SK-N-SH (cell line): ENCODE data around the gene ARMH3. TPM values are rescaled to one million over a fixed set of nuclear protein-coding genes. Genes with fewer than 3 reads are reported as not detected.

Experiments used
- CTCF ChIA-PET: fragments of 300-600, 350-600 bp; formaldehyde crosslinking; extraction: SDS; loops from one replicate; lab custom pipeline; 2021; lab: Yijun Ruan, JAX
- POLR2A ChIA-PET: fragments of 350-600 bp; sonication (Branson Sonifier 250); formaldehyde crosslinking; extraction: SDS; loops from one replicate; lab custom pipeline; 2020; ENCODE audit warnings: antibody characterized with exemption, inconsistent platforms; lab: Yijun Ruan, JAX
- DNase-seq: peaks from one replicate; pipeline ENCODE4 v3.0.0; 2012
- H2AFZ ChIP-seq: fragments of 200-600 bp; sonication (generic); 2 replicates; pipeline ENCODE4 v1.8.1; 2016; ENCODE audit warnings: antibody characterized with exemption, mild to moderate bottlenecking, low read depth
- H3F3A ChIP-seq: fragments of 200-600 bp; sonication (generic); replicated peaks from 2 replicates; pipeline ENCODE3; 2016; ENCODE audit warnings: antibody characterized with exemption, mild to moderate bottlenecking; ENCODE audit not compliant: insufficient read depth
- H3K27ac ChIP-seq, 2 experiments: fragments of 200-500 bp in 1 of 2; fragments of 200-600 bp in 1 of 2; sonication (Bioruptor generic) in 1 of 2; sonication (generic), shearing (Covaris generic) in 1 of 2; 2 replicates each; pipeline versions ENCODE4 v1.5.1 to v1.6.1; 2014 to 2016; ENCODE audit warnings: low read depth in 2 of 2, inconsistent platforms in 1 of 2, low read length in 1 of 2, mild to moderate bottlenecking in 1 of 2, mixed read lengths in 1 of 2
- H3K27me3 ChIP-seq: fragments of 200-600 bp; sonication (generic), shearing (Covaris generic); 2 replicates; pipeline ENCODE4 v1.6.1; 2016; ENCODE audit warnings: mixed run types; ENCODE audit not compliant: insufficient read depth
- H3K36me3 ChIP-seq, 2 experiments: fragments of 200-500 bp in 1 of 2; fragments of 200-600 bp in 1 of 2; sonication (Bioruptor generic) in 1 of 2; sonication (generic) in 1 of 2; replicated peaks in 1 of 2; 2 replicates each; pipeline versions ENCODE3 to v1.5.1; 2014 to 2016; ENCODE audit warnings: low read length in 1 of 2, mild to moderate bottlenecking in 1 of 2; ENCODE audit not compliant: insufficient read depth in 2 of 2, control insufficient read depth in 1 of 2
- H3K4me1 ChIP-seq, 2 experiments: fragments of 200-500 bp in 1 of 2; fragments of 200-600 bp in 1 of 2; sonication (Bioruptor generic) in 1 of 2; sonication (generic), shearing (Covaris generic) in 1 of 2; 2 replicates each; pipeline versions ENCODE4 v1.5.1 to v1.6.1; 2014 to 2016; ENCODE audit warnings: low read depth in 1 of 2, low read length in 1 of 2, mixed run types in 1 of 2; ENCODE audit not compliant: insufficient read depth in 2 of 2, control insufficient read depth in 1 of 2
- H3K4me2 ChIP-seq: fragments of 200-600 bp; sonication (generic), shearing (Covaris generic); 2 replicates; pipeline ENCODE4 v1.6.1; 2017; ENCODE audit warnings: mixed run types
- H3K4me3 ChIP-seq, 2 experiments: fragments of 200-500 bp in 1 of 2; fragments of 200-600 bp in 1 of 2; sonication (Bioruptor generic) in 1 of 2; sonication (generic), shearing (Covaris generic) in 1 of 2; 2 replicates each; pipeline versions ENCODE4 v1.5.1 to v1.8.1; 2014 to 2016; ENCODE audit warnings: low read depth in 2 of 2, inconsistent platforms in 1 of 2, low read length in 1 of 2, mild to moderate bottlenecking in 1 of 2, mixed read lengths in 1 of 2, moderate library complexity in 1 of 2
- H3K79me2 ChIP-seq: fragments of 200-600 bp; sonication (generic); 2 replicates; pipeline ENCODE4 v1.8.1; 2017; ENCODE audit warnings: mild to moderate bottlenecking; ENCODE audit not compliant: insufficient read depth
- H3K9ac ChIP-seq: fragments of 200-600 bp; sonication (generic); 2 replicates; pipeline ENCODE4 v1.6.1; 2017; ENCODE audit warnings: mixed run types
- H3K9me2 ChIP-seq: fragments of 200-600 bp; sonication (generic); 2 replicates; pipeline ENCODE4 v1.6.1; 2017; ENCODE audit warnings: mixed run types
- H3K9me3 ChIP-seq: fragments of 200-600 bp; sonication (generic); 2 replicates; pipeline ENCODE4 v1.6.1; 2017; ENCODE audit warnings: mixed run types, mild to moderate bottlenecking, moderate library complexity
- H4K20me1 ChIP-seq: fragments of 200-600 bp; sonication (generic); 2 replicates; pipeline ENCODE4 v1.6.1; 2017; ENCODE audit warnings: mild to moderate bottlenecking, mixed run types; ENCODE audit not compliant: insufficient read depth
- CHD2 ChIP-seq: fragments of 150-350 bp; IDR thresholded peaks from 2 replicates; pipeline ENCODE4 v1.6.1; 2018; ENCODE audit warnings: low read length; ENCODE audit not compliant: partially characterized antibody
- ELF1 ChIP-seq: IDR thresholded peaks from 2 replicates; pipeline ENCODE4 v1.4.0; 2012
- EZH2phosphoT487 ChIP-seq: fragments of 200-600 bp; sonication (generic); IDR thresholded peaks from 2 replicates; pipeline ENCODE4 v1.6.1; 2017; ENCODE audit warnings: low read depth, mixed run types, mild to moderate bottlenecking, antibody characterized with exemption, moderate library complexity, borderline replicate concordance
- FOSL2 ChIP-seq: IDR thresholded peaks from 2 replicates; pipeline ENCODE4 v1.4.0; 2012; ENCODE audit warnings: low read depth, mild to moderate bottlenecking, moderate library complexity, borderline replicate concordance
- FOXJ3 ChIP-seq: sonication (generic); formaldehyde crosslinking; IDR thresholded peaks from 2 replicates; pipeline ENCODE4 v1.5.1; 2020; ENCODE audit warnings: mild to moderate bottlenecking, missing genetic modification reagents
- FOXM1 ChIP-seq: IDR thresholded peaks from 2 replicates; pipeline ENCODE4 v1.4.0; 2012; ENCODE audit warnings: low read depth, mild to moderate bottlenecking
- JUND ChIP-seq: IDR thresholded peaks from 2 replicates; pipeline ENCODE4 v1.4.0; 2012
- MAX ChIP-seq: IDR thresholded peaks from 2 replicates; pipeline ENCODE4 v1.4.0; 2012; ENCODE audit warnings: low read depth
- MXI1 ChIP-seq: IDR thresholded peaks from 2 replicates; pipeline ENCODE4 v1.6.1; 2012; ENCODE audit warnings: mild to moderate bottlenecking, low read depth, low read length, improper control_type of control experiment
- NFIC ChIP-seq: IDR thresholded peaks from 2 replicates; pipeline ENCODE4 v1.4.0; 2012; ENCODE audit warnings: borderline replicate concordance
- NRF1 ChIP-seq: IDR thresholded peaks from 2 replicates; pipeline ENCODE4 v1.6.1; 2012; ENCODE audit warnings: low read depth, mild to moderate bottlenecking, low read length
- POLR2AphosphoS5 ChIP-seq: IDR thresholded peaks from 2 replicates; pipeline ENCODE4 v1.6.1; 2012; ENCODE audit warnings: low read depth, low read length
- RAD21 ChIP-seq: IDR thresholded peaks from 2 replicates; pipeline ENCODE4 v1.6.1; 2012; ENCODE audit warnings: mild to moderate bottlenecking, low read length
- RCOR1 ChIP-seq: fragments of 150-350 bp; IDR thresholded peaks from 2 replicates; pipeline ENCODE4 v1.6.1; 2017; ENCODE audit warnings: antibody characterized with exemption, low read length
- REST ChIP-seq: IDR thresholded peaks from 2 replicates; pipeline ENCODE4 v1.6.1; 2012; ENCODE audit warnings: mild to moderate bottlenecking, low read depth, low read length, moderate library complexity
- TAF1 ChIP-seq: IDR thresholded peaks from 2 replicates; pipeline ENCODE4 v1.6.1; 2012; ENCODE audit warnings: low read depth, mild to moderate bottlenecking, low read length, moderate library complexity, borderline replicate concordance
- USF1 ChIP-seq: IDR thresholded peaks from 2 replicates; pipeline ENCODE4 v1.4.0; 2012; ENCODE audit warnings: low read depth, borderline replicate concordance
- USF2 ChIP-seq: fragments of 150-350 bp; IDR thresholded peaks from 2 replicates; pipeline ENCODE4 v1.6.1; 2017; ENCODE audit warnings: antibody characterized with exemption, low read length, low read depth, borderline replicate concordance
- YY1 ChIP-seq: IDR thresholded peaks from 2 replicates; pipeline ENCODE4 v1.4.0; 2012; ENCODE audit warnings: low read depth, mild to moderate bottlenecking
- polyA plus RNA-seq, 3 experiments: library from polyadenylated mRNA; depleted of rRNA; stranded (reverse); fragments of >200 nt; gene quantifications; 2 replicates each; pipeline ENCODE4 v1.2.3, GENCODE V29; 2012

The ARMH3 gene
- polyA plus RNA-seq, 1 of the 3 experiments (the other 2 are of a cell fraction) = 12.1 TPM

GRCh38 chr10:101841826-101842225 is 214.1 kb downstream of the ARMH3 start:
- H3F3A ChIP-seq = peaks cover 7% of the 10 kb centered on the region
- H3K4me2 ChIP-seq = no peak overlapping the region
- no peak overlapping the region for H3K4me3 ChIP-seq
- H3K27me3 ChIP-seq = no peaks in the 10 kb centered on the region
- H3K79me2 ChIP-seq = peaks cover 5% of the 10 kb centered on the region; the same call in 1 of the 2 replicates
- no peaks in the 10 kb centered on the region for H3K9me2 ChIP-seq
- CTCF ChIA-PET = interaction anchor here (0.8 to 13.4 kb wide), 26 partner anchors 12 to 632 kb away, joined by 3 to 301 read pairs (median 10); partner anchors contain the start of genes ARMH3, HPS6, NPM3 and OGA
- TF ChIP-seq NRF1 (no peak), MAX (no peak), POLR2AphosphoS5 (no peak), EZH2phosphoT487 (no peak), JUND (no peak), TAF1 (no peak), YY1 (no peak), RCOR1 (no peak), FOXM1 (no peak), CHD2 (no peak), USF1 (no peak), MXI1 (no peak), ELF1 (no peak), FOSL2 (no peak), FOXJ3 (no peak), NFIC (no peak), USF2 (no peak), REST (no peak), RAD21 (no peak)
- no peaks in the 10 kb centered on the region for H3K9me3 ChIP-seq
- H3K9ac ChIP-seq = no peak overlapping the region
- peaks cover 0 to 16% of the 10 kb centered on the region in 2 experiments; a peak in 1 of 4 replicates for H3K4me1 ChIP-seq
- peaks cover 0 to 4% of the 10 kb centered on the region in 2 experiments for H3K36me3 ChIP-seq
- H3K27ac ChIP-seq = no peak overlapping the region
- no peak overlapping the region for H2AFZ ChIP-seq
- DNase-seq = peak; percentile 44
- H4K20me1 ChIP-seq = 0 out of 2 replicates have a peak, but pooled peaks cover 4% of the 10 kb centered on the region
- POLR2A ChIA-PET = interaction anchor here (1.6 to 2.7 kb wide), 2 partner anchors 9 to 23 kb away, joined by 3 to 10 read pairs; partner anchors contain the start of gene OGA
